Lower leg skin (tissue), 4 donors: ENCODE results near the gene SERHL2. TPM values are rescaled to one million over a fixed set of nuclear protein-coding genes. Genes with fewer than 3 reads are reported as not detected.
"Not testable (repeated sequence)": the region's sequence is repeated elsewhere in the genome, so short reads cannot be mapped to it uniquely, and the experiment has no call there.

Experiments
- DNase-seq, 2 donors: peaks; one replicate each; pipeline ENCODE4 v3.0.0-alpha.2; 2019; ENCODE audit warnings: low spot score in 2 of 2
- H3K4me3 ChIP-seq: fragments of 200-600 bp; sonication (generic); 2 replicates; pipeline ENCODE4 v1.5.1; 2017; ENCODE audit warnings: mild to moderate bottlenecking, low read depth; ENCODE audit not compliant: poor library complexity, severe bottlenecking
- CTCF ChIP-seq, 3 donors: fragments of 450-650 bp; IDR thresholded peaks; one replicate each; pipeline ENCODE4 v1.5.1; 2016; ENCODE audit warnings: antibody characterized with exemption in 3 of 3, mild to moderate bottlenecking in 3 of 3, moderate library complexity in 2 of 3
- POLR2A ChIP-seq, 2 donors: fragments of 450-650 bp; IDR thresholded peaks; one replicate each; pipeline ENCODE4 v1.6.1; 2016 to 2017; ENCODE audit warnings: antibody characterized with exemption in 2 of 2, mild to moderate bottlenecking in 1 of 2, moderate library complexity in 1 of 2
- WGBS, 2 donors: methylation state at CpG; one replicate each; pipeline ENCODE4 v1.1.5; 2018; 5-methylcytosine and 5-hydroxymethylcytosine counted together
- intact Hi-C: fragments of 100-400 bp; cut with DNase I; formaldehyde crosslinking; loops from one replicate; pipeline ENCODE4 v1.15.0; 2023; ENCODE audit warnings: low total_unique reads
- total RNA-seq, 4 donors: library from RNA; depleted of rRNA; stranded (reverse); fragments of >200 nt; gene quantifications; one replicate each; pipeline ENCODE4 v1.1.0, GENCODE V29; 2016

Gene SERHL2
- total RNA-seq, 4 donors from 2014 or later, result 13.1 to 39.5 (median 18.2) TPM

- intact Hi-C loops, result no loop called here
- WGBS, 2 donors, result 89 to 96% methylated on average over 11 of the region's 11 CpGs
- H3K4me3 ChIP-seq, result no peak overlapping the region
- DNase-seq, result no peak
- TF ChIP-seq POLR2A (IDR thresholded peaks at IDR 0.05) (no peak), CTCF (IDR thresholded peaks at IDR 0.05) (no peak)
These were observed 25.0 kb upstream of the SERHL2 start for GRCh38 chr22:42528591-42529307.

- 96 to 99% methylated on average over 8 of the region's 8 CpGs for WGBS, 2 donors
- H3K4me3 ChIP-seq, DNase-seq, intact Hi-C loops: not testable (repeated sequence)
These were observed 24.3 kb upstream of the SERHL2 start for GRCh38 chr22:42529435-42529834.

- intact Hi-C loops, DNase-seq, H3K4me3 ChIP-seq: not testable (repeated sequence)
- WGBS, 2 donors, result 84 to 87% methylated on average over 24 of the region's 24 CpGs
These were observed 22.2 kb upstream of the SERHL2 start for GRCh38 chr22:42531401-42532084.

- WGBS, 2 donors, result 94 to 97% methylated on average over 8 of the region's 8 CpGs
- intact Hi-C loops, result no loop called here
- TF ChIP-seq CTCF (IDR thresholded peaks at IDR 0.05) (no peak), POLR2A (IDR thresholded peaks at IDR 0.05) (no peak)
- no peak for DNase-seq
- H3K4me3 ChIP-seq, result no peak overlapping the region
These were observed 20.1 kb upstream of the SERHL2 start for GRCh38 chr22:42533638-42533977.

- DNase-seq, result not testable (repeated sequence)
These were observed 18.5 kb upstream of the SERHL2 start for GRCh38 chr22:42535082-42535731.

GRCh38 chr22:42536166-42536565 is 17.6 kb upstream of the SERHL2 start:
- WGBS, 2 donors, result 89 to 91% methylated on average over 7 of the region's 7 CpGs
- no peak for DNase-seq
- intact Hi-C loops, result no loop called here
- TF ChIP-seq POLR2A (IDR thresholded peaks at IDR 0.05) (no peak), CTCF (IDR thresholded peaks at IDR 0.05) (no peak)
- no peak overlapping the region for H3K4me3 ChIP-seq

More at GRCh38 chr22:42535082-42535731, 18.5 kb upstream of the SERHL2 start:
- WGBS, 2 donors, result 55 to 70% methylated on average over 1 to 4 of the region's 14 CpGs
- H3K4me3 ChIP-seq, intact Hi-C loops: not testable (repeated sequence)

- 95 to 96% methylated on average over 18 of the region's 18 CpGs for WGBS, 2 donors
- H3K4me3 ChIP-seq, DNase-seq, intact Hi-C loops: not testable (repeated sequence)
These were observed 17.1 kb upstream of the SERHL2 start for GRCh38 chr22:42536634-42537033.

- 36 to 43% methylated on average over 11 to 12 of the region's 14 CpGs for WGBS, 2 donors
- H3K4me3 ChIP-seq, intact Hi-C loops, DNase-seq: not testable (repeated sequence)
These were observed 16.4 kb upstream of the SERHL2 start for GRCh38 chr22:42537199-42537831.

- intact Hi-C loops, H3K4me3 ChIP-seq, DNase-seq: not testable (repeated sequence)
- 42 to 56% methylated on average over 8 to 11 of the region's 11 CpGs for WGBS, 2 donors
These were observed 14.5 kb upstream of the SERHL2 start for GRCh38 chr22:42539236-42539771.
